ENCODE results near the gene VAPA. TPM values are rescaled to one million over a fixed set of nuclear protein-coding genes. Genes with fewer than 3 reads are reported as not detected.

Gene VAPA
- total and polyA plus RNA-seq, 9 of the 15 experiments (the other 6 are each of a cell fraction or from before 2014, with no cell fraction given), result 219 to 902 (median 526) TPM

GRCh38 chr18:9886005-9886348 is 27.8 kb upstream of the VAPA start:
- H4K20me1 ChIP-seq (replicated peaks; ENCODE audit: control insufficient read depth, insufficient read depth, low read length), result no peaks in the 10 kb centered on the region
- 64% methylated on average over 3 of the region's 3 CpGs for WGBS (ENCODE audit: insufficient coverage, low coverage, missing lambda C conversion rate)
- H3K36me3 ChIP-seq (ENCODE audit: control insufficient read depth, insufficient read depth, low read length), result no peaks in the 10 kb centered on the region
- H3K79me2 ChIP-seq (ENCODE audit: control insufficient read depth, insufficient read depth, low read length), result peaks cover 3% of the 10 kb centered on the region; the same call in 1 of the 3 replicates
- in situ Hi-C loops (cut with MboI), result no loop called here
- H3K4me3 ChIP-seq, result no peak overlapping the region; the same call in 1 of the 2 replicates
- BruUV-seq (replicated peaks), result TSS peak; percentile 74
- H3K9me1 ChIP-seq (ENCODE audit: control insufficient read depth, insufficient read depth, low read length), result no peaks in the 10 kb centered on the region
- ChIA-PET CTCF (ENCODE audit: low intra/inter-chr PET ratio) (no interaction called here), POLR2A (interaction anchor here (0.9 to 3.2 kb wide), 11 partner anchors 9 to 218 kb away, joined by 3 to 32 read pairs (median 5); partner anchors contain the start of gene VAPA)
- H2AFZ ChIP-seq (ENCODE audit: low read depth, low read length), result peak overlapping the region; percentile 73
- H3K4me1 ChIP-seq (replicated peaks in 1 of 2; ENCODE audit: control insufficient read depth in 2 of 2, insufficient read depth in 2 of 2, low read length in 2 of 2), result peaks cover 34 to 61% of the 10 kb centered on the region in 2 experiments
- intact Hi-C loops (cut with micrococcal nuclease), result no loop called here
- H3K27ac ChIP-seq (ENCODE audit: extremely low read depth, low read depth, low read length), result peak overlapping the region; percentile 82
- no peaks in the 10 kb centered on the region for H3K27me3 ChIP-seq (ENCODE audit: control insufficient read depth in 2 of 2, insufficient read depth in 2 of 2, low read length in 2 of 2)
- H3K4me2 ChIP-seq (ENCODE audit: insufficient read depth, low read length), result peak overlapping the region; percentile 78
- peak overlapping the region; percentile 68 to 75; a peak in 3 of 4 replicates for H3K9ac ChIP-seq (ENCODE audit: insufficient read depth in 1 of 2, low read depth in 2 of 2, low read length in 2 of 2)
- DNase-seq (ENCODE audit: extremely low read depth in 1 of 4, low spot score in 3 of 4) (no peak), ATAC-seq (no peak), FAIRE-seq (no peak)
- no peaks in the 10 kb centered on the region for H3K9me3 ChIP-seq (replicated peaks; ENCODE audit: control insufficient read depth, insufficient read depth, low read depth, low read length)
- TF ChIP-seq E2F6 (IDR thresholded peaks at IDR 0.05; ENCODE audit: borderline replicate concordance in 1 of 2, extremely low read depth in 1 of 2, insufficient read depth in 1 of 2, insufficient read length in 1 of 2, low read depth in 1 of 2, low read length in 1 of 2, poor library complexity in 1 of 2, severe bottlenecking in 1 of 2), result peak in 1 of 2 experiments; percentile 3
- no peak for TF ChIP-seq GTF2A2 (tag; IDR thresholded peaks at IDR 0.05)
- TF ChIP-seq ZNF165 (CRISPR knock-in tag; IDR thresholded peaks at IDR 0.05; ENCODE audit: borderline replicate concordance), result no peak
- no peak for TF ChIP-seq ATF1 (CRISPR knock-in tag; IDR thresholded peaks at IDR 0.05)
- peak; percentile 6 for TF ChIP-seq ATF1 (tag; IDR thresholded peaks at IDR 0.05)
- no peak for TF ChIP-seq GTF2F1 (IDR thresholded peaks at IDR 0.05; ENCODE audit: low read depth, low read length)
- 0 out of 2 replicates have a peak, but pooled peaks have one; percentile 6 for TF ChIP-seq EHMT2 (IDR thresholded peaks at IDR 0.05)
- TF ChIP-seq ASH1L (IDR thresholded peaks at IDR 0.05; ENCODE audit: borderline replicate concordance, low read depth, partially characterized antibody), result peak; percentile 20
- TF ChIP-seq TSC22D4 (tag; IDR thresholded peaks at IDR 0.05), result no peak
- peak; percentile 68; the same call in 1 of the 2 replicates for TF ChIP-seq THRB (CRISPR knock-in tag; conservative IDR thresholded peaks at IDR 0.05)
- no peak for TF ChIP-seq ZBTB9 (CRISPR knock-in tag; IDR thresholded peaks at IDR 0.05)
- TF ChIP-seq SRSF9 (IDR thresholded peaks at IDR 0.05; ENCODE audit: borderline replicate concordance, low read depth, low read length), result no peak
- peak; percentile 18; the same call in 1 of the 2 replicates for TF ChIP-seq L3MBTL2 (IDR thresholded peaks at IDR 0.05)
- 0 out of 2 replicates have a peak, but pooled peaks have one; percentile 19 for TF ChIP-seq ELF4 (CRISPR knock-in tag; IDR thresholded peaks at IDR 0.05)
- peak; percentile 93 for TF ChIP-seq HDGF (IDR thresholded peaks at IDR 0.05)
- 0 out of 4 replicates have a peak, but pooled peaks of 1 of the 2 experiments have one; percentile 14 for TF ChIP-seq ARNT (IDR thresholded peaks at IDR 0.05)
- no peak for TF ChIP-seq YY1 (IDR thresholded peaks at IDR 0.05; ENCODE audit: borderline replicate concordance in 1 of 3, control insufficient read depth in 1 of 3, extremely low read depth in 1 of 3, insufficient read depth in 3 of 3, insufficient read length in 1 of 3, insufficient replicate concordance in 2 of 3, low read depth in 1 of 3, low read length in 2 of 3)
- TF ChIP-seq MLLT1 (IDR thresholded peaks at IDR 0.05), result peak in 1 of 2 experiments; percentile 20; a peak in 1 of 4 replicates
